LoVo (cell line): ENCODE results near the gene RIMS1.

Source experiments
- DNase-seq: peaks from one replicate; pipeline ENCODE4 v3.0.0-alpha.2; 2016; ENCODE audit warnings: low spot score

RIMS1 gene

DNA sequence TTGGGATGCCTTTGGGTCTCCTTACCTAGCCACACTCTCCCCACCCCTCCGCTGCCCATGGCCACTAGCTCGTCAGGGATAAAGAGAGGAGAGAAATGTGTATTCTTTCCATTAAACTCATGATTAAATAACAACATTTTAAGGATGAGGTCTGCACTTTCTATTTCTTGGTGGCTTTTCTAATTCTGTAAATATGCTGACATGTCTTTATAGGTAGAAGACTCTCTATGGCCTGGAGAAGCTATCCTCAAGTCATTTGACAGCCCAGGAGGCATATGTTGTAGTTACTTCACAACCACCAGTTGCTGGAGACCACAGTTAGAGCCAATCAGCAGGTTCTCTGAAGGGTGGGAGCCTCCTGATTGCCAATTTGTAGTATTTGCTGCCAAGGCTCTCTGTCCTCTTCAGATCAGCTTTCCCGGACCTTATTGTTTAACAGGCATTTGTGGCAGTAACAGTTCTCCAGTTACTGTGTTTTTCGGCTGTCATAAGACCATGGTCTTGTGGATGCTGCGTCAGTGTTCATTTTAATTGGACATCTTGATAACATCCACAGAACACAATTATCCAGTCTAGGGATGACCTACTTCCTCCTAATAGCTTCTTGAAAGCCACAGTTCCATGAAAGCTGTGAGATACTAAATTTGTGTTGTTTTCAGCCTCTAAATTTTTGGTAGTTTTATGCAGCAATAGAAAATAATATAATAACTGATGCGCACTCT, 530.6 kb downstream of the RIMS1 start:
- DNase-seq: no peak

DNA sequence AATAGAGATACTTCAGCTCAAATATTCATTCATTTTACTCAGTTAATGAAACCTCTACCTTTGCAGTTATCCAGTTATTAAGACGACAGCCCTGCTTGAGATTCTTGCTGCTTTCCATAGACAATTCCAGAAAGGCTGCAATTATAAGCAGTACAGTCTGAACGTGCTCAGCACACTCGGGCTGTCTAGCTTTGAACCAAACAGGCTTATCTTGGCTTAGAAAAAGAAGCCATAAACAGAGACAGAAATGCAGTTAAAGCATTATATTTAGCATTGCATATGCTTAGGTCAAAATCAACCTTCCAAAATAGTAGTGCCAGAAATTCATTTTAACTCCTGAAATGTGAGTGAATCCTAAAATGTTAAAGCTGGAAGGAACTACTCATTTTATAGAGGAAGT, 531.4 kb downstream of the RIMS1 start:
- DNase-seq: no peak

DNA sequence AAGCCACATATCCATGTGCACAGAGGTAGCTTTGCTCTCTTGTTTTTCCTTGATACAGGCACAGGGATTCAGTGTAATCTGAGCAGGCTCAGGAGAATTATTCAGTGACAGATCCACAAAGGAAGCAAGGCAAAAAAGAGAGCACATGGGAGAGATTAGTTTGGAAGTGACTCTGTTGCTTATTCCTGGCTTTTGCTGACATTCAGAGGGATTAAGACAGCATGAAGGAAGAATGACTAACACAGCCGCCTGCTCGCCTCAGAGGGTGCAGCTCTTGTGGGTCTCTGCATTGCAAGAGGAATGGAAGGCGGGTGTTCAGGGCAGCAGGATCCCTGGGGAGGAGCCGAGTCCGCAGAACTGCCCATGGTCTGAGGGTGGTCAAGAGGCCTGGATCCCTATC, 532.1 kb downstream of the RIMS1 start:
- no peak for DNase-seq

- DNase-seq: no peak
Measured at GRCh38 chr6:72419966-72420365, 533.6 kb downstream of the RIMS1 start.

DNA sequence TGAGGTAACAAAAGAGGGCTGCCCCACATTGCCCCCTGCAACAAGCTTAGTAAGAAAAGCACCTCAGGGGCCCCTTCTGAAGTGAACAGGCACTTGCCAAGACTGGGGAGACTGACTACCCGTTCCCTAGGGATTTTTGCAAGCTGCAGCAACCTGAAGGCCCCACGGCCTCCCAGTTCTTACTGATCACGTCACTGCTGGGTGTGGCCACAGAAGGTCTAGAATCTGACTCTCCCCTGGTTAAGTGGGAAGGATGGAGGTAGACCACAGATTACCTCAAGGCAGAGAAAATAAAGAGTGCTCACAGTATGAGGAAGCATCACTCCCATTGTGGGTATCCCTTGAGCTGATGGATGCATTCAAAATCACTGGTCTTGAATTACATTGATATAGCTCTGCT, 534.1 kb downstream of the RIMS1 start:
- no peak for DNase-seq

DNA sequence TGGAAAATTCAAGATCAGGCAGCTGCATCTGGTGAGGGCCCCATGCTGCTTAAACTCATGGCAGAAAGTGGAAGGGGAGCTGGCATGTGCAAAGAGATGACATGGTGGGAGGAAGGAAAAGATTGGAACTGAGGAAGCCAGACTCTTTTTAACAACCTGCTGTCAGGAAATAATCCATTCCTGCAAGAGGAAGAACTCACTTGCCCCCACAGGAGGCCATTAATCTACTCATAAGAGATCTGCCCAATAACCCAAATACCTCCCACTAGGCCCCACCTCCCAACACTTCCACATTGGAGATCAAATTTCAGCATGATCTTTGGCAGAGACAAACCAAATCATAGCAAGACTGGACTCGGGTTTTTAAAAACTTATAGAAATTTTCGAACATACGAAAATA, 535.0 kb downstream of the RIMS1 start:
- DNase-seq: no peak

GRCh38 chr6:72422171-72422570, 535.8 kb downstream of the RIMS1 start:
- peak; percentile 16 for DNase-seq

DNA sequence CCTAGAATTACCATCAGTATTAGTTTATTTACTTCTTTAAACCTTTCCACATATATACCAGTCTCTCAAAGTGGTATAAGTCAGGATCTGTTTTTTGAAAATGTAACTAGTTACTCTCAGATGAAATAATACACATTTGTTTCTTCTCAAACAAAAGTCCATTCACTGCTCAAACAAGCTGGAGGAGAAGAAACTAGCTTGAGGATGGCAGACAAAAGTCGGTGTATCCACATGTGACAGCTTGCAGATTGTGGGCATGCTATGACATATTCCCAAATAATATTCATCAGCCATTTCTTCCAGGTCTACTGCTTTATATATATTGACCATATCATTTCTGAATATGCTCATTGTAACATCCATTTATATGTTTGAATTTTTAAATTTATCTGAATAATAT, 538.1 kb downstream of the RIMS1 start:
- DNase-seq: no peak

GRCh38 chr6:72425003-72425681, 538.8 kb downstream of the RIMS1 start:
- no peak for DNase-seq

GRCh38 chr6:72440611-72441010, 554.3 kb downstream of the RIMS1 start:
- no peak for DNase-seq

GRCh38 chr6:72446430-72446829, 560.1 kb downstream of the RIMS1 start:
- no peak for DNase-seq
